GM18519 (cell line): Measurements from ENCODE around the gene TRPC4AP.

Experiments used
- ATAC-seq: cut with Tn5 transposase; IDR thresholded peaks from one replicate; pipeline ENCODE4 v1.9.1; 2021; ENCODE audit warnings: mild to moderate bottlenecking, moderate library complexity; ENCODE audit not compliant: unreplicated experiment, low FRiP score

Gene TRPC4AP

GRCh38 chr20:35004051-35004725, 88.4 kb downstream of the TRPC4AP start:
- no peak for ATAC-seq

GRCh38 chr20:35003211-35004031, 89.2 kb downstream of the TRPC4AP start:
- no peak for ATAC-seq

DNA sequence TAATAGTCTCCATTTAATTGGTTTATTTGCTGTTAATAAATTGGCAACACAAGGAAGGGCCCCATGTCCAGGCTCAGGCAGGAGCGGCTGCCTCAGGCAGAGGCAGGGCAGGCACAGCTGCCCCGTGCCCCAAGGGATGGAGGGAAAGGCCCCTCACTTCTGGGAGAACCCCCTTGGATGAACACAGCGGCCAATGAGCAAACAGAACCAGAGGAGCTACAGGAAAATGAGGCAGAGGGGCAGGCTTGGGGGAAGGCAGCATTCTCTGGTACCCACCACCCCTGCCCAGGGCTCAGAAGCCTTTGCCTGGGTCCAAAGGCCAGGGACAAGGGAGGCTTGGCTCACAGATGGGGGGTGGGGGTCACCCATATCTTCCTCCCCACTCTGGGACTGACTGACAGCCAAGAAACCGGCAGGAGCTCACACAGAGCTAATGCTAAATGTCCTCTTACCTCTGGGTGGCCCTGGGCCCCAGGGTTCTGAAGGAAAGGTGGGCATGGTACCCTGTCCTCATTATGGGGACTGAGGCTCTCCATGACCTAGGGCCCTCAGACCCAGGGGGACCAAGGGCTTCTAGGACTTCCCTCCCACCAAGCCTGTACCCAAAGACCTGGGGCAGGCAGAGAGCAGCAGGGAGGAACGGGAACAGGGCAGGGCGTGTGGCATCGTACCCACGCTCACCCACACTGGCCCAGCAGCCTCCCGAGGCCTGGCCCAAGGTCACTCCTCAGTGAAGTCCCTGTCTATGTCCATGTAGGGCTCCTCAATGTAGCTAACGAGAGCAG, 90.0 kb downstream of the TRPC4AP start:
- no peak for ATAC-seq

- ATAC-seq = no peak
Measured at GRCh38 chr20:35001596-35002362, 90.8 kb downstream of the TRPC4AP start.

DNA sequence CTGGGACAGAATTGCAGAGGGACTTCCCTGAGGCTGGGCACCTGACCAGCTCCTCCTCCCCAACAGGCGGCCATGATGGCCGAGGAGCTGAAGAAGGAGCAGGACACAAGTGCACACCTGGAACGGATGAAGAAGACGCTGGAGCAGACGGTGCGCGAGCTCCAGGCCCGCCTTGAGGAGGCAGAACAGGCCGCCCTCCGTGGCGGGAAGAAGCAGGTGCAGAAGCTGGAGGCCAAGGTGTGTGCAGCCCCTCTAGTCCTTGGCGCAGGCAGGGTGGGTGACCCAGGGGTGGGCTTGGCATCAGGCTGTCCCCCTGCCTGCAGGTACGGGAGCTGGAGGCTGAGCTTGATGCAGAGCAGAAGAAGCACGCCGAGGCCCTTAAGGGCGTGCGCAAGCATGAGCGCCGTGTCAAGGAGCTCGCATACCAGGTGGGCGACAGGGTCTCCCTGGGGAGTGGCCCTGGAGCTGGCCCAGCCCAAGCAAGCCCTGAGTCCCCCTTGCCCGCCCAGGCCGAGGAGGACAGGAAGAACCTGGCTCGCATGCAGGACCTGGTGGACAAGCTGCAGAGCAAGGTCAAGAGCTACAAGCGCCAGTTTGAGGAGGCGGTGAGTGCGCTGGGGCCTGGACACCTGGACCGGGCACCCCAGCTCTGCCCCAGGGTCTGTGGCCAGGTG, 91.5 kb downstream of the TRPC4AP start:
- no peak for ATAC-seq

GRCh38 chr20:35000311-35000921, 92.2 kb downstream of the TRPC4AP start:
- no peak for ATAC-seq

GRCh38 chr20:34999782-35000181, 92.8 kb downstream of the TRPC4AP start:
- ATAC-seq = no peak

- ATAC-seq = no peak
Measured at GRCh38 chr20:34999021-34999451, 93.6 kb downstream of the TRPC4AP start.

DNA sequence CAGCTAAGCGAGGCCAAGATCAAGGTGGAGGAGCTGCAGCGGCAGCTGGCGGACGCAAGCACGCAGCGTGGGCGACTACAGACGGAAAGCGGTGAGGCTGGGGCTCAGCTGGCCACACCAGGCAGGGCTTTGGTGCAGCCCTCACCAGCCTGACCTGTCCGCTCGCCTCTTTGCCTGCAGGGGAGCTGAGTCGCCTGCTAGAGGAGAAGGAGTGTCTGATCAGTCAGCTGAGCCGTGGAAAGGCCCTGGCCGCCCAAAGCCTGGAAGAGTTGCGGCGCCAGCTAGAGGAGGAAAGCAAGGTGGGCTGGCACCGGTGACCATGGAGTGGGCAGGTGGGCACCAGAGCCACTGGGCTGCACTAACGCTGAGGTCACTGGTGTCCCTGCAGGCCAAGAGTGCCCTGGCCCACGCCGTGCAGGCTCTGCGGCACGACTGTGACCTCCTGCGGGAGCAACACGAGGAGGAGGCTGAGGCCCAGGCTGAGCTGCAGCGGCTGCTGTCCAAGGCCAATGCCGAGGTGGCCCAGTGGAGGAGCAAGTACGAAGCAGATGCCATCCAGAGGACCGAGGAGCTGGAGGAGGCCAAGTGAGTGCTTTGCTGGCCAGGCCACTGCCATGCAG, 94.2 kb downstream of the TRPC4AP start:
- ATAC-seq = no peak

- ATAC-seq = no peak
Measured at GRCh38 chr20:34997774-34998173, 94.8 kb downstream of the TRPC4AP start.

DNA sequence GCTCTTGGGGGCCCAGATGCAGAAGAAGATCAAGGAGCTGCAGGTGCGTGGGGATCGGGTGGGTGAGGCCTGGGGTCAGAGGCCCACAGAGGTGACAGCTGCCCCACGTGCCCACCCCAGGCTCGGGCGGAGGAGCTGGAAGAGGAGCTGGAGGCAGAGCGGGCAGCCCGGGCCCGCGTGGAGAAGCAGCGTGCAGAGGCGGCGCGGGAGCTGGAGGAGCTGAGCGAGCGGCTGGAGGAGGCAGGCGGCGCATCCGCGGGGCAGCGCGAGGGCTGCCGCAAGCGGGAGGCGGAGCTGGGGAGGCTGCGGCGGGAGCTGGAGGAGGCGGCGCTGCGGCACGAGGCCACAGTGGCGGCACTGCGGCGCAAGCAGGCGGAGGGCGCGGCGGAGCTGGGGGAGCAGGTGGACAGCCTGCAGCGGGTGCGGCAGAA, 95.5 kb downstream of the TRPC4AP start:
- no peak for ATAC-seq

DNA sequence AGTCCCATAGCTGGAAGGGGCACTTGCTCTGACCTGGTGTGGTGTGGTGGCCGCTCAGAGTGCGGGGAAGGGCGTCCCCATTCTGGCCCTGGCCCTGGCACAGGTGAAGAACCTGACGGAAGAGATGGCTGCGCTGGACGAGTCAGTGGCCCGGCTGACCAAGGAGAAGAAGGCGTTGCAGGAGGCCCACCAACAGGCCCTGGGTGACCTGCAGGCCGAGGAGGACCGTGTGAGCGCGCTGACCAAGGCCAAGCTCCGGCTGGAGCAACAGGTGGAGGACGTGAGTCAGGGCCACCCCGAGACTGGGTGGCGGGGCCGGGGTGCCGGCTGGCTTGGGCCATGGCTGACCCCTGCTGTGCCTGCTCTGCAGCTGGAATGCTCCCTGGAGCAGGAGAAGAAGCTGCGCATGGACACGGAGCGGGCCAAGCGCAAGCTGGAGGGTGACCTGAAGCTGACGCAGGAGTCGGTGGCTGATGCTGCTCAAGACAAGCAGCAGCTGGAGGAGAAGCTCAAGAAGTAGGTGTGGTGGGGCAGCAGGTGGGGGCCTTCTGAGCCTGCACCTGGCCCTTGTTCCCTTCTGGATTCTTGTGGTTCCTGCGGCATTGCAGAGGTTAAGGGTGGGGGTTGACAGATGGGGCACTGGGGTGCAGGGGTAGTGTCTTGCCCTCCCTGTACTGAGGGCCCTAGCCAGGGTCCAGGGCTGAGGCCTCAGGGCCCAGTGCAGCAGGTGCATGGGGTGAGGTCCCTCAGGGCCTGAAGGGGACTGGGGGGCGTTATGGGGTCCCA, 96.2 kb downstream of the TRPC4AP start:
- ATAC-seq = no peak

DNA sequence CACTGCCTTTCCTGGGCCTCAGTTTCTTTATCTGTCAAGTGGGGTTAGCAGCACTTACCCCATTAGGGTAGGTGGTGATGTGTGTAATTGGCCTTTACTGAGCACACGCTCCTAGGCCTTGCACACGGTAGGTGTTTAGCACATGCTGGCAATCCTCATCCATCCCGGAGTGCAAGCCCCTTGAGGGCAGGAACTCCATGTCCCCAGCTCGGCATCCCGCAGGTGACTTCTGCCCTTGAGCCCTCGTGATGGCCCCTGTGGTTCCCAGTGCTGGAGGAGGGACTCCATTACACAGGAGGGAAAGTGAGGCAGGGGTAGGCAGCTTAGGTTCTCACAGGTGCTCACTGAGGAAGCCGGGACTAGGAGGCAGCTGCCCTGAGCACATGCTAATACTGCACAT, 96.9 kb downstream of the TRPC4AP start:
- ATAC-seq = no peak

DNA sequence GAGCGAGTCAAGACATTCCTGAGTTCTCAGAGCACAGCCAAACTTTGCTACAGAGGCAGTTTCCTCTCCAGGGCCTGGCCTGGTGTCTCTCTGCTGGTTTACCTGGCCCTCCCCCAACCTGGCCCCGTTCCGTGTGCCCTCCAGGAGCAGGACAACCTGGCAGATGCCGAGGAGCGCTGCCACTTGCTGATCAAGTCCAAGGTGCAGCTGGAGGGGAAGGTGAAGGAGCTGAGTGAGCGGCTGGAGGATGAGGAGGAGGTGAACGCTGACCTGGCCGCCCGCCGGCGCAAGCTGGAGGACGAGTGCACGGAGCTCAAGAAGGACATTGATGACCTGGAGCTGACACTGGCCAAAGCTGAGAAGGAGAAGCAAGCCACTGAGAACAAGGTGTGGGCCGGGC, 97.4 kb downstream of the TRPC4AP start:
- ATAC-seq = no peak

GRCh38 chr20:34994509-34995131, 98.0 kb downstream of the TRPC4AP start:
- no peak for ATAC-seq

GRCh38 chr20:34993941-34994508, 98.6 kb downstream of the TRPC4AP start:
- ATAC-seq = no peak

DNA sequence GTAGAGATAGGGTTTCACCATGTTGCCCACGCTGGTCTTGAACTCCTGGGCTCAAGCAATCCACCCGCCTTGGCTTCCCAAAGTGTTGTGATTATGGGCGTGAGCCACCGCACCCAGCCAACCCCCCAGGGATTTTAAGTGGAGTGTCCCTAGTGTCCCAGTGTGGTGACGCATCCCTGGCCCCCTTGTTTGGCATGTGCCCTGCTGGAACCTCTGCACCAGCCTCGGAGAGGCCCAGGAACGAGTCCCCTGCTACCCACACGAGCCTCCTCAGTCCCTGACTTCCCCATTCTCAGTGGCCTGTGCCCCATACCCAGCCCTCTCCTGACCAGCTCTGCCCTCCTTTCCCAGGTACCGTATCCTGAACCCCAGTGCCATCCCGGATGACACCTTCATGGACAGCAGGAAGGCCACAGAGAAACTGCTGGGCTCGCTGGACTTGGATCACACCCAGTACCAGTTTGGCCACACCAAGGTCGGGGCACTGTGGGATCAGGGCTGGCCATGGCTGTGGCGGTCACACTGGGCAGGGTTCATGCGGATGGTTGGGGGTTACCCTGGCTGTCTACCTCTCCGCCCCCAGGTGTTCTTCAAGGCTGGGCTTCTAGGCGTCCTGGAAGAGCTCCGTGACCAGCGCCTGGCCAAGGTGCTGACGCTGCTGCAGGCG, 99.7 kb downstream of the TRPC4AP start:
- no peak for ATAC-seq
